SH-SY5Y (cell line): ENCODE results near the gene MICAL3.

ENCODE experiments used
- GATA2 ChIP-seq: IDR thresholded peaks from 2 replicates; pipeline ENCODE4 v1.6.1; 2011; ENCODE audit warnings: mild to moderate bottlenecking, low read depth, low read length
- GATA3 ChIP-seq: IDR thresholded peaks from 2 replicates; pipeline ENCODE4 v1.6.1; 2011; ENCODE audit warnings: low read depth, mild to moderate bottlenecking, low read length, moderate library complexity

DNA sequence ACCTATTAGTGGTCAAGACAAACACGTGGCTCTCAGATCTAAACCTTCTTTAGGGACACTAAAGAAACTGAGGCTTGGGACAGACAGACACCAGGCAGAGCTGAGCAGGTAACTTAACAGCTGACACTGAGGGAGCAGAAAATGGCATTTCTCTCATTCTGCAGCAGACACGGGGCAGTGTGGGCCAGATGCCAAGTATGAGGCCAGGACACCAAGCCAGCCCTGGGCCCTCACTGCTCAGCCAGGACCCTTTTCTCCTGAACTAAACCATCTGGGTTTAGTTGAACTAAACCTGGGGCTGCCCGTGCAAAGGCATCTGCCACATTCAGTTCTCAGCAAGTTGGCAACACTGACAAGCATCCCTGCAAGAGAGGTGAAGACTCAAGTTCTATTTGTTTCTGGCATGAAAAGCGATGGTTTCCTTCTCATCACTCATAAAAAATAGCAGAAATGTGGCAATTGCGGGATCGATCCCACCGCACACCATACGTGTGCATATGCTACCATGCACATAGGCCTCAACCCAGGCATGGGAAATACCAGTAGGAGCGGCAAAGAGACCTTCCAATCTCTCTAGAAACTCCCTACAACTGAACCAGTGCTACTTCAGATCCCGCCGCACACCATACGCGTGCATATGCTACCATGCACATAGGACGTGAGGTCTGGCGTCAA lies 150.0 kb downstream of the MICAL3 start:
- TF ChIP-seq GATA2 (no peak), GATA3 (no peak)
